SK-N-SH (cell line): ENCODE results near the gene DIAPH1.

Experiments used
- MXI1 ChIP-seq: IDR thresholded peaks from 2 replicates; pipeline ENCODE4 v1.6.1; 2012; ENCODE audit warnings: mild to moderate bottlenecking, low read depth, low read length, improper control_type of control experiment
- RFX5 ChIP-seq: IDR thresholded peaks from 2 replicates; pipeline ENCODE4 v1.6.1; 2012; ENCODE audit warnings: mild to moderate bottlenecking, improper control_type of control experiment, low read length
- TF ChIP-seq, protein P1 (sequence below): fragments of 200-600 bp; sonication (generic); IDR thresholded peaks from 2 replicates; pipeline ENCODE4 v1.6.1; 2017; ENCODE audit warnings: antibody characterized with exemption, mild to moderate bottlenecking, moderate library complexity

- TF ChIP-seq, protein P1, sequence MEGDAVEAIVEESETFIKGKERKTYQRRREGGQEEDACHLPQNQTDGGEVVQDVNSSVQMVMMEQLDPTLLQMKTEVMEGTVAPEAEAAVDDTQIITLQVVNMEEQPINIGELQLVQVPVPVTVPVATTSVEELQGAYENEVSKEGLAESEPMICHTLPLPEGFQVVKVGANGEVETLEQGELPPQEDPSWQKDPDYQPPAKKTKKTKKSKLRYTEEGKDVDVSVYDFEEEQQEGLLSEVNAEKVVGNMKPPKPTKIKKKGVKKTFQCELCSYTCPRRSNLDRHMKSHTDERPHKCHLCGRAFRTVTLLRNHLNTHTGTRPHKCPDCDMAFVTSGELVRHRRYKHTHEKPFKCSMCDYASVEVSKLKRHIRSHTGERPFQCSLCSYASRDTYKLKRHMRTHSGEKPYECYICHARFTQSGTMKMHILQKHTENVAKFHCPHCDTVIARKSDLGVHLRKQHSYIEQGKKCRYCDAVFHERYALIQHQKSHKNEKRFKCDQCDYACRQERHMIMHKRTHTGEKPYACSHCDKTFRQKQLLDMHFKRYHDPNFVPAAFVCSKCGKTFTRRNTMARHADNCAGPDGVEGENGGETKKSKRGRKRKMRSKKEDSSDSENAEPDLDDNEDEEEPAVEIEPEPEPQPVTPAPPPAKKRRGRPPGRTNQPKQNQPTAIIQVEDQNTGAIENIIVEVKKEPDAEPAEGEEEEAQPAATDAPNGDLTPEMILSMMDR = peak; percentile 94
- TF ChIP-seq RFX5 (peak; percentile 73; the same call in 1 of the 2 replicates), MXI1 (peak; percentile 69)
Measured at GRCh38 chr5:141560725-141561483, 57.9 kb downstream of the DIAPH1 start.
